ENCODE results near the gene ST8SIA1. TPM values are rescaled to one million over a fixed set of nuclear protein-coding genes. Genes with fewer than 3 reads are reported as not detected.

ST8SIA1 gene
- total and polyA plus RNA-seq, 10 donors = 1.7 to 12.2 (median 5.0) TPM

DNA sequence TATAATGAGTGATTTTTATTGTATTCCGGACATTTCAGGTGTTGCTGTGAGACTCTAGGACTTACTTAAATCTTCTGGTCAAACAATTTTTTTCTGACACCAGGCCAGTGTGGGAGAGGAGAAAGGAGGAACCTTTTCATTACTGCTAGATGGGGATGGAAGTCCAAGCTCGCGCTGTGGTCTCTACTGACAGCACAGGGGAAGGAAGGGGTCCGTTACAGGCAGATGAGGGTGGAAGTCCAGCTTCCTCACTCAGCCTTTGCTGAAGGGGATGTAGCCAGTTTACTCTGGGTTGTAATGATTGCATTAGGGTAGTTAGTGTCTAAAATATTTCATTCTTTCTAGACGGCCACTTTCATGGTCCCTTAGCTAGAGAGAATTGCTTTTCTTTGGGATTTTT, 26.3 kb upstream of the ST8SIA1 start:
- Histone ChIP-seq H3K36me3 (no peaks in the 10 kb centered on the region), H3K9me3 (no peaks in the 10 kb centered on the region), H3K27me3 (replicated peaks in 1 of 7) (no peaks in the 10 kb centered on the region), H3K27ac (no peak overlapping the region), H3K4me1 (no peaks in the 10 kb centered on the region), H3K4me3 (no peak overlapping the region)
- 30 to 47% (median 44%) methylated on average over 5 of the region's 5 CpGs for WGBS, 5 donors
- TF ChIP-seq POLR2AphosphoS5 (IDR thresholded peaks at IDR 0.05) (no peak), POLR2A (IDR thresholded peaks at IDR 0.05) (no peak)
- TF ChIP-seq, protein P1, sequence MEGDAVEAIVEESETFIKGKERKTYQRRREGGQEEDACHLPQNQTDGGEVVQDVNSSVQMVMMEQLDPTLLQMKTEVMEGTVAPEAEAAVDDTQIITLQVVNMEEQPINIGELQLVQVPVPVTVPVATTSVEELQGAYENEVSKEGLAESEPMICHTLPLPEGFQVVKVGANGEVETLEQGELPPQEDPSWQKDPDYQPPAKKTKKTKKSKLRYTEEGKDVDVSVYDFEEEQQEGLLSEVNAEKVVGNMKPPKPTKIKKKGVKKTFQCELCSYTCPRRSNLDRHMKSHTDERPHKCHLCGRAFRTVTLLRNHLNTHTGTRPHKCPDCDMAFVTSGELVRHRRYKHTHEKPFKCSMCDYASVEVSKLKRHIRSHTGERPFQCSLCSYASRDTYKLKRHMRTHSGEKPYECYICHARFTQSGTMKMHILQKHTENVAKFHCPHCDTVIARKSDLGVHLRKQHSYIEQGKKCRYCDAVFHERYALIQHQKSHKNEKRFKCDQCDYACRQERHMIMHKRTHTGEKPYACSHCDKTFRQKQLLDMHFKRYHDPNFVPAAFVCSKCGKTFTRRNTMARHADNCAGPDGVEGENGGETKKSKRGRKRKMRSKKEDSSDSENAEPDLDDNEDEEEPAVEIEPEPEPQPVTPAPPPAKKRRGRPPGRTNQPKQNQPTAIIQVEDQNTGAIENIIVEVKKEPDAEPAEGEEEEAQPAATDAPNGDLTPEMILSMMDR (IDR thresholded peaks at IDR 0.05 in 8 of 11, conservative IDR thresholded peaks at IDR 0.05 in 3 of 11) = no peak
- peak; percentile 56 for DNase-seq
- intact Hi-C loops (cut with DNase I; ENCODE audit: low total_unique reads) = no loop called here

DNA sequence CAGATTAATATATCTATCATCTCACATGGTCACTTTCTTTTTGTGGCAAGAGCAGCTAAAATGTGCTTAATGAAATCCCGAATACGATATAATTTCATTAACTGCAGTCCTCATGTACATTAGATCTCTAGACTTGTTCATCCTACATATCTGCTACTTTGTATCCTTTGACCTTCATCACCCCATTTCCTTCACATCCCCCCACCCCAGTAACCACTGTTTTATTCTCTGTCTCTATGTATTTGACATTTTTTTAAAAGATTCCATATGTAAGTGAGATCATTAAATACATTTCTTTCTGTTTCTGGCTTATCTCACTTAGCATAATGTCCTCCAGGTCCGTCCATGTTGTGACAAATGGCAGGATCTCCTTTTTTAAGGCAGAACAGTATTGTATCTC, 23.0 kb upstream of the ST8SIA1 start:
- no peaks in the 10 kb centered on the region for H3K27me3 ChIP-seq (replicated peaks in 1 of 7)
- no peaks in the 10 kb centered on the region for H3K4me1 ChIP-seq
- no peak for DNase-seq
- H3K4me3 ChIP-seq = no peak overlapping the region
- intact Hi-C loops (cut with DNase I; ENCODE audit: low total_unique reads) = no loop called here
- no peaks in the 10 kb centered on the region for H3K36me3 ChIP-seq
- WGBS, 5 donors = 88 to 97% (median 92%) methylated on average over 3 of the region's 3 CpGs
- TF ChIP-seq POLR2A (IDR thresholded peaks at IDR 0.05) (no peak), POLR2AphosphoS5 (IDR thresholded peaks at IDR 0.05) (no peak)
- TF ChIP-seq, protein P1 (IDR thresholded peaks at IDR 0.05 in 8 of 11, conservative IDR thresholded peaks at IDR 0.05 in 3 of 11) = no peak
- no peak overlapping the region for H3K27ac ChIP-seq
- no peaks in the 10 kb centered on the region for H3K9me3 ChIP-seq

DNA sequence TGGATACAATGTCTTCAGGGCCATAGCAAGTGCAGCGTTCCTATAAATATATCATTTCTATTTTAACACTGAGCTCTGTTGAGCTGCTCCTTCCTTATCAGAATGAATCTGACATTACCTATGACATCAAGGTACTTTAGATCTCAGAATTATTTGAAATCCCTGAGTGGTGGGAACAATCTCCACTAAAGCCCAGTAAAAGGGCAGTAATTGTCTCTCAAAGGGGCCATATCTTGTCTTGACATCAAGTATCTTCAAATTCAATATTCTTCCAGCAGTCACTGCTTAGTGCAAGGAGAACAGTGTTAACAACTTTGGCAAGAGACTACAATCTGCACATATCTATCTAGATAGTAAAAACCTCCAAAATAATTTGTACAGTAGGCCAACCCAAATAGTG, 21.7 kb upstream of the ST8SIA1 start:
- Histone ChIP-seq H3K27ac (no peak overlapping the region), H3K4me3 (no peak overlapping the region), H3K9me3 (no peaks in the 10 kb centered on the region), H3K4me1 (no peaks in the 10 kb centered on the region), H3K36me3 (no peaks in the 10 kb centered on the region), H3K27me3 (replicated peaks in 1 of 7) (no peaks in the 10 kb centered on the region)
- intact Hi-C loops (cut with DNase I; ENCODE audit: low total_unique reads) = no loop called here
- WGBS, 5 donors = 88 to 98% (median 92%) methylated on average over 1 of the region's 1 CpG
- no peak for TF ChIP-seq POLR2A (IDR thresholded peaks at IDR 0.05)
- TF ChIP-seq, protein P1 (IDR thresholded peaks at IDR 0.05 in 8 of 11, conservative IDR thresholded peaks at IDR 0.05 in 3 of 11) = no peak
- TF ChIP-seq POLR2AphosphoS5 (IDR thresholded peaks at IDR 0.05) = no peak
- DNase-seq = no peak

DNA sequence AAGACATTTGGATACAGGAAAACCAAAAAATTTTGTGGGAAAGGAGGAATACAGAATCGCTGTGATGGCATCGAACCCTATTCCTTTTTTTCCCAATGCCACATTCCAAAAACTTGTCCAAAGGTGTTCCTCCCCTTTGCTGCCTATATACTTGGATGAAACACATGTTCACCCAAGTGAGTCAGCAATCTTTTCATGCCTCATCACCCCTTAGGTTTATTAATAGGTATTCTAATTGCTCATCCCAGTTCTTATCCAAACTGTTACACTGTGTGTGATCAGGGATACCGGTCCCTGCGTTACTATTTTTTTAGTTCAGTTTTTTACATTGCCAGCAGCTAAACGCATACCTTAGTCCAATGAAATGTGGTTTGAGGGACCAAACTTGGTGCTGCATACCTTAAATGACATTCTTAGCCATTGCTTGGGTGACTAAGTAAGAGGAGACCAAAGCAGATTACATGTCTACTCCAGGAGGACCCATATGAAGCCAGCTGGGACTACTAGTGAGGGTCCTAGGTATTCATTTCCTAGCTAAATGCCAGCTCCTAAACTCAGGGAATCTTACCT, 20.6 kb upstream of the ST8SIA1 start:
- no peaks in the 10 kb centered on the region for H3K36me3 ChIP-seq
- no peaks in the 10 kb centered on the region for H3K9me3 ChIP-seq
- intact Hi-C loops (cut with DNase I; ENCODE audit: low total_unique reads) = no loop called here
- no peaks in the 10 kb centered on the region for H3K27me3 ChIP-seq (replicated peaks in 1 of 7)
- no peak for DNase-seq
- WGBS, 5 donors = 90 to 98% (median 92%) methylated on average over 5 of the region's 5 CpGs
- H3K27ac ChIP-seq = no peak overlapping the region
- TF ChIP-seq POLR2AphosphoS5 (IDR thresholded peaks at IDR 0.05) = no peak
- TF ChIP-seq, protein P1 (IDR thresholded peaks at IDR 0.05 in 8 of 11, conservative IDR thresholded peaks at IDR 0.05 in 3 of 11) = no peak
- TF ChIP-seq POLR2A (IDR thresholded peaks at IDR 0.05) = no peak
- no peak overlapping the region for H3K4me3 ChIP-seq
- H3K4me1 ChIP-seq = no peaks in the 10 kb centered on the region
